K562 (cell line): ENCODE measurements around the gene IQUB. TPM values are rescaled to one million over a fixed set of nuclear protein-coding genes. Genes with fewer than 3 reads are reported as not detected.

ENCODE experiments used
- ATAC-seq: fragments of 200-7000 bp; cut with Tn5 transposase; 3 replicates; pipeline ENCODE4 v1.9.1; 2020; ENCODE audit warnings: moderate library complexity
- BruUV-seq: library from RNA; stranded (reverse); fragments of 400-500 nt; replicated peaks from 2 replicates; lab custom pipeline; 2021; lab: Mats Ljungman, UMichigan
- CTCF ChIA-PET: fragments of 300-600 bp; formaldehyde crosslinking; extraction: SDS; loops from one replicate; lab custom pipeline; 2021; ENCODE audit warnings: low intra/inter-chr PET ratio; lab: Yijun Ruan, JAX
- POLR2A ChIA-PET: fragments of 300-600, 350-650 bp; sonication (Branson Sonifier 250); formaldehyde crosslinking; extraction: SDS; loops from one replicate; lab custom pipeline; 2021; ENCODE audit warnings: antibody characterized with exemption, inconsistent platforms; lab: Yijun Ruan, JAX
- DNase-seq, 4 experiments: peaks; one replicate each; pipeline versions ENCODE4 v3.0.0 to v3.0.0-alpha.2; 2011 to 2018; ENCODE audit warnings: low spot score in 3 of 4, mixed read lengths in 3 of 4; ENCODE audit errors: extremely low read depth in 1 of 4
- FAIRE-seq: peaks from 2 replicates; lab custom pipeline; 2011; peaks lifted over from hg19 to GRCh38; lab: Jason Lieb, UNC
- H2AFZ ChIP-seq: 2 replicates; pipeline ENCODE4 v1.6.0; 2011; ENCODE audit warnings: low read depth, low read length, control low read depth, inconsistent platforms
- H3K27ac ChIP-seq: fragments of 200-600 bp; 3 replicates; pipeline ENCODE4 v1.8.0; 2011; ENCODE audit warnings: low read depth, mild to moderate bottlenecking, control low read depth, inconsistent platforms, low read length, moderate library complexity, mixed read lengths; ENCODE audit errors: extremely low read depth
- H3K27me3 ChIP-seq, 2 experiments: fragments of 300-600 bp in 1 of 2; 2 replicates in 1 of 2; 3 replicates in 1 of 2; pipeline versions ENCODE4 v1.6.0 to v1.8.0; 2011; ENCODE audit warnings: inconsistent platforms in 2 of 2, low read length in 2 of 2, mild to moderate bottlenecking in 1 of 2, mixed read lengths in 1 of 2, moderate library complexity in 1 of 2; ENCODE audit not compliant: control insufficient read depth in 2 of 2, insufficient read depth in 2 of 2
- H3K36me3 ChIP-seq: fragments of 300-600 bp; 3 replicates; pipeline ENCODE4 v1.8.0; 2011; ENCODE audit warnings: mild to moderate bottlenecking, low read length, inconsistent platforms; ENCODE audit not compliant: control insufficient read depth, insufficient read depth
- H3K4me1 ChIP-seq, 2 experiments: fragments of 200-600 bp in 1 of 2; replicated peaks in 1 of 2; 2 replicates in 1 of 2; 3 replicates in 1 of 2; pipeline versions ENCODE4 v1.5.1 to v1.8.0; 2011; ENCODE audit warnings: inconsistent platforms in 2 of 2, low read length in 2 of 2, mild to moderate bottlenecking in 1 of 2, mixed read lengths in 1 of 2, moderate library complexity in 1 of 2; ENCODE audit not compliant: control insufficient read depth in 2 of 2, insufficient read depth in 2 of 2
- H3K4me2 ChIP-seq: 2 replicates; pipeline ENCODE4 v1.6.1; 2011; ENCODE audit warnings: low read length, control low read depth, inconsistent platforms, mixed read lengths; ENCODE audit not compliant: insufficient read depth
- H3K4me3 ChIP-seq: fragments of 200-600 bp; sonication (generic), shearing (Covaris generic); 2 replicates; pipeline ENCODE4 v1.5.1; 2016; ENCODE audit warnings: control low read depth, inconsistent platforms
- H3K79me2 ChIP-seq: fragments of 200-600 bp; 3 replicates; pipeline ENCODE4 v1.8.0; 2011; ENCODE audit warnings: low read length, inconsistent platforms; ENCODE audit not compliant: control insufficient read depth, insufficient read depth
- H3K9ac ChIP-seq, 2 experiments: 2 replicates each; pipeline versions ENCODE4 v1.6.0 to v1.6.1; 2011; ENCODE audit warnings: low read depth in 2 of 2, low read length in 2 of 2, control low read depth in 1 of 2, inconsistent platforms in 1 of 2, mild to moderate bottlenecking in 1 of 2, mixed read lengths in 1 of 2; ENCODE audit not compliant: insufficient read depth in 1 of 2
- H3K9me1 ChIP-seq: one replicate; pipeline ENCODE4 v1.6.0; 2011; ENCODE audit warnings: inconsistent platforms, mild to moderate bottlenecking, low read length, moderate library complexity; ENCODE audit not compliant: control insufficient read depth, insufficient read depth
- H3K9me3 ChIP-seq: replicated peaks from 2 replicates; pipeline ENCODE4 v1.5.1; 2011; ENCODE audit warnings: low read depth, low read length, inconsistent platforms; ENCODE audit not compliant: control insufficient read depth, insufficient read depth
- H4K20me1 ChIP-seq: replicated peaks from 2 replicates; pipeline ENCODE4 v1.6.1; 2011; ENCODE audit warnings: low read length, inconsistent platforms, mixed read lengths; ENCODE audit not compliant: control insufficient read depth, insufficient read depth
- FOXJ3 ChIP-seq: sonication (generic); formaldehyde crosslinking; IDR thresholded peaks from 2 replicates; pipeline ENCODE4 v1.4.0; 2020; ENCODE audit warnings: mild to moderate bottlenecking, missing genetic modification reagents
- POU5F1 ChIP-seq: fragments of 150-350 bp; IDR thresholded peaks from 2 replicates; pipeline ENCODE4 v1.6.1; 2014; ENCODE audit warnings: borderline replicate concordance, low read length, low read depth, mild to moderate bottlenecking; ENCODE audit not compliant: partially characterized antibody
- SPI1 ChIP-seq: IDR thresholded peaks from 2 replicates; pipeline ENCODE4 v1.6.1; 2011; ENCODE audit warnings: low read depth, low read length, control low read depth, borderline replicate concordance
- SRF ChIP-seq, 2 experiments: fragments of 250-450, 450-650 bp in 1 of 2; sonication (Bioruptor Pico) in 1 of 2; sonication (generic) in 1 of 2; formaldehyde crosslinking; IDR thresholded peaks; 2 replicates each; pipeline versions ENCODE4 v1.5.0 to v1.5.1; 2020 to 2022; ENCODE audit warnings: mild to moderate bottlenecking in 1 of 2, missing genetic modification reagents in 1 of 2
- ZNF695 ChIP-seq: fragments of 450-650 bp; formaldehyde crosslinking; IDR thresholded peaks from 2 replicates; pipeline ENCODE4 v1.4.0; 2020; ENCODE audit warnings: mild to moderate bottlenecking, moderate library complexity
- WGBS: fragments of 100-300 bp; shearing (Covaris generic); methylation state at CpG from one replicate; pipeline ENCODE4 v1.1.6; 2016; ENCODE audit warnings: low coverage, mixed read lengths; ENCODE audit not compliant: insufficient coverage; ENCODE audit errors: missing lambda C conversion rate; 5-methylcytosine and 5-hydroxymethylcytosine counted together
- in situ Hi-C: fragments of 300-500 bp; cut with MboI; formaldehyde crosslinking; loops from 4 replicates; pipeline ENCODE4 v1.15.0; 2018; ENCODE audit warnings: inconsistent platforms, mixed read lengths
- intact Hi-C: fragments of 100-400 bp; cut with micrococcal nuclease; formaldehyde crosslinking; loops from 2 replicates; pipeline ENCODE4 v1.14.2; 2022
- polyA plus RNA-seq, 8 experiments: library from polyadenylated mRNA; depleted of rRNA in 4 of 8; stranded (reverse) in 5 of 8; unstranded in 3 of 8; fragments of >200 nt; fragmentation: Nextera tagmentation in 2 of 8; fragmentation: Illumina TruSeq in 1 of 8; extraction: Ambion mirVana in 2 of 8; extraction: Trizol in 1 of 8; gene quantifications; 2 replicates each; pipeline versions ENCODE4 v1.2.1 to v1.2.3, GENCODE V29; 2011 to 2014; ENCODE audit warnings: inconsistent platforms in 1 of 8, missing spikeins in 1 of 8
- total RNA-seq, 7 experiments: library from RNA; depleted of rRNA in 6 of 7; stranded (reverse); fragments of >200 nt in 6 of 7; fragmentation: Illumina TruSeq in 2 of 7; extraction: Trizol in 2 of 7; gene quantifications; 2 replicates each; pipeline versions ENCODE4 v1.2.1 to v1.2.3, GENCODE V29; 2011 to 2021; ENCODE audit warnings: low replicate concordance in 1 of 7
- TF ChIP-seq, protein P1 (sequence below): fragments of 450-650 bp; formaldehyde crosslinking; IDR thresholded peaks from 2 replicates; pipeline ENCODE4 v1.4.0; 2020; ENCODE audit warnings: mild to moderate bottlenecking, moderate library complexity
- TF ChIP-seq, protein P2 (sequence below): fragments of 250-450 bp; sonication (Bioruptor Pico); IDR thresholded peaks from 2 replicates; pipeline ENCODE4 v1.4.0; 2020; ENCODE audit warnings: mild to moderate bottlenecking, moderate library complexity, borderline replicate concordance

IQUB gene
- total and polyA plus RNA-seq, 9 of the 15 experiments (the other 6 are each of a cell fraction or from before 2014, with no cell fraction given) = 0.62 to 2.6 (median 1.4) TPM

DNA sequence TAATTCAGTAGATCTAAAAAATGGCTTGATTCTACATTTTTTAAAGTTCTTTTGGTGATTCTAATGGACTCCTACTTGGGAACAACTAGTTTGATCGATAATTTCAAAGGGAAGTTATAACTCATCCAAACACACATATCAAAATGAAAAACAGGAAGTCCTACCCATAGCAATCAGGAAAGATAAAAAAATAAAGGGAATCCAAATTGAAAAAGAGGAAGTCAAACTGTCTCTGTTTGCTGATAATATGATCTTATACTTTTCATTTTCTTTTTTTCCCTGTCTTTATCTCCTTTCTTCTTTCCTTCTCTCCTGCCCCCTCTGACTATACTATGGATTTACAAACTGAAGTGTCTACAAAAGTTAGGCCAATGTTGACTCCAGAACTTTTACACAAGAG is 118.8 kb downstream of the IQUB start:
- ChIA-PET CTCF (no interaction called here), POLR2A (no interaction called here)
- Histone ChIP-seq H3K4me3 (no peak overlapping the region), H3K27me3 (no peaks in the 10 kb centered on the region), H3K36me3 (no peaks in the 10 kb centered on the region), H3K9ac (no peak overlapping the region), H3K4me2 (no peak overlapping the region), H4K20me1 (no peaks in the 10 kb centered on the region), H3K9me1 (no peaks in the 10 kb centered on the region), H2AFZ (no peak overlapping the region), H3K79me2 (no peaks in the 10 kb centered on the region), H3K9me3 (peaks cover 3% of the 10 kb centered on the region; the same call in 1 of the 2 replicates), H3K4me1 (no peaks in the 10 kb centered on the region), H3K27ac (no peak overlapping the region)
- BruUV-seq = no TSS peak
- intact Hi-C loops (no loop called here), in situ Hi-C loops (no loop called here)
- DNase-seq = no peak
- no peak for ATAC-seq
- TF ChIP-seq, protein P1, sequence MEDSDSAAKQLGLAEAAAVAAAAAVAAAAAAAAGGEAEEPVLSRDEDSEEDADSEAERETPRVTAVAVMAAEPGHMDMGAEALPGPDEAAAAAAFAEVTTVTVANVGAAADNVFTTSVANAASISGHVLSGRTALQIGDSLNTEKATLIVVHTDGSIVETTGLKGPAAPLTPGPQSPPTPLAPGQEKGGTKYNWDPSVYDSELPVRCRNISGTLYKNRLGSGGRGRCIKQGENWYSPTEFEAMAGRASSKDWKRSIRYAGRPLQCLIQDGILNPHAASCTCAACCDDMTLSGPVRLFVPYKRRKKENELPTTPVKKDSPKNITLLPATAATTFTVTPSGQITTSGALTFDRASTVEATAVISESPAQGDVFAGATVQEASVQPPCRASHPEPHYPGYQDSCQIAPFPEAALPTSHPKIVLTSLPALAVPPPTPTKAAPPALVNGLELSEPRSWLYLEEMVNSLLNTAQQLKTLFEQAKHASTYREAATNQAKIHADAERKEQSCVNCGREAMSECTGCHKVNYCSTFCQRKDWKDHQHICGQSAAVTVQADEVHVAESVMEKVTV (CRISPR knock-in tag) = peak; percentile 26; the same call in 1 of the 2 replicates
- TF ChIP-seq, protein P2, sequence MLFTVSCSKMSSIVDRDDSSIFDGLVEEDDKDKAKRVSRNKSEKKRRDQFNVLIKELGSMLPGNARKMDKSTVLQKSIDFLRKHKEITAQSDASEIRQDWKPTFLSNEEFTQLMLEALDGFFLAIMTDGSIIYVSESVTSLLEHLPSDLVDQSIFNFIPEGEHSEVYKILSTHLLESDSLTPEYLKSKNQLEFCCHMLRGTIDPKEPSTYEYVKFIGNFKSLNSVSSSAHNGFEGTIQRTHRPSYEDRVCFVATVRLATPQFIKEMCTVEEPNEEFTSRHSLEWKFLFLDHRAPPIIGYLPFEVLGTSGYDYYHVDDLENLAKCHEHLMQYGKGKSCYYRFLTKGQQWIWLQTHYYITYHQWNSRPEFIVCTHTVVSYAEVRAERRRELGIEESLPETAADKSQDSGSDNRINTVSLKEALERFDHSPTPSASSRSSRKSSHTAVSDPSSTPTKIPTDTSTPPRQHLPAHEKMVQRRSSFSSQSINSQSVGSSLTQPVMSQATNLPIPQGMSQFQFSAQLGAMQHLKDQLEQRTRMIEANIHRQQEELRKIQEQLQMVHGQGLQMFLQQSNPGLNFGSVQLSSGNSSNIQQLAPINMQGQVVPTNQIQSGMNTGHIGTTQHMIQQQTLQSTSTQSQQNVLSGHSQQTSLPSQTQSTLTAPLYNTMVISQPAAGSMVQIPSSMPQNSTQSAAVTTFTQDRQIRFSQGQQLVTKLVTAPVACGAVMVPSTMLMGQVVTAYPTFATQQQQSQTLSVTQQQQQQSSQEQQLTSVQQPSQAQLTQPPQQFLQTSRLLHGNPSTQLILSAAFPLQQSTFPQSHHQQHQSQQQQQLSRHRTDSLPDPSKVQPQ (CRISPR knock-in tag) = no peak
- no peak for TF ChIP-seq POU5F1
- no peak for TF ChIP-seq SRF (CRISPR knock-in tag; IDR thresholded peaks at IDR 0.05)
- no peak for TF ChIP-seq FOXJ3
- no peak for TF ChIP-seq ZNF695 (CRISPR knock-in tag)
- peak; percentile 68; the same call in 1 of the 2 replicates for TF ChIP-seq SPI1
- FAIRE-seq = no peak
- WGBS = 0% methylated on average over 1 of the region's 1 CpG
